Thyroid gland (tissue), 4 donors: Measurements from ENCODE around the gene OPTN. TPM values are rescaled to one million over a fixed set of nuclear protein-coding genes. Genes with fewer than 3 reads are reported as not detected.

Source experiments
- DNase-seq, 2 donors: peaks; one replicate each; pipeline ENCODE4 v3.0.0-alpha.2; 2019
- H3K27ac ChIP-seq, 3 donors: fragments of 200-600 bp; sonication (generic); 1 replicate in 2 of 3; 2 replicates in 1 of 3; pipeline ENCODE4 v1.5.1; 2016 to 2019; ENCODE audit warnings: mild to moderate bottlenecking in 1 of 3, moderate library complexity in 1 of 3
- H3K27me3 ChIP-seq: fragments of 200-600 bp; sonication (generic); one replicate; pipeline ENCODE4 v1.5.1; 2019
- H3K36me3 ChIP-seq, 2 donors: fragments of 200-600 bp; sonication (generic); one replicate each; pipeline ENCODE4 v1.5.1; 2016 to 2019
- H3K4me1 ChIP-seq, 2 donors: fragments of 200-600 bp; sonication (generic); one replicate each; pipeline ENCODE4 v1.5.1; 2017 to 2019
- H3K4me3 ChIP-seq, 3 donors: fragments of 200-600 bp; sonication (generic); replicated peaks in 1 of 3; 1 replicate in 2 of 3; 2 replicates in 1 of 3; pipeline ENCODE4 v1.5.1; 2016; ENCODE audit warnings: mild to moderate bottlenecking in 1 of 3
- H3K9me3 ChIP-seq: fragments of 200-600 bp; sonication (generic); one replicate; pipeline ENCODE4 v1.5.1; 2017
- POLR2A ChIP-seq, 2 donors: fragments of 450-650 bp; IDR thresholded peaks; one replicate each; pipeline ENCODE4 v1.6.1; 2017; ENCODE audit warnings: antibody characterized with exemption in 2 of 2, mild to moderate bottlenecking in 2 of 2, moderate library complexity in 1 of 2
- WGBS, 2 donors: methylation state at CpG; one replicate each; pipeline ENCODE4 v1.1.5; 2017; 5-methylcytosine and 5-hydroxymethylcytosine counted together
- intact Hi-C: fragments of 100-400 bp; cut with DNase I; formaldehyde crosslinking; loops from one replicate; pipeline ENCODE4 v1.15.1; 2023
- total RNA-seq, 4 donors: library from RNA; depleted of rRNA; stranded (reverse); fragments of >200 nt; gene quantifications; one replicate each; pipeline ENCODE4 v1.2.3, GENCODE V29; 2016
- TF ChIP-seq, protein P1 (sequence below), 6 experiments: fragments of 200-600 bp in 3 of 6; fragments of 450-650 bp in 3 of 6; sonication (generic) in 3 of 6; IDR thresholded peaks; one replicate each; pipeline ENCODE4 v1.5.1; 2016 to 2019; ENCODE audit warnings: antibody characterized with exemption in 6 of 6, mild to moderate bottlenecking in 2 of 6, inconsistent platforms in 1 of 6, moderate library complexity in 1 of 6

OPTN gene
- total RNA-seq, 4 donors from 2014 or later: 19.9 to 39.5 (median 26.8) TPM

DNA sequence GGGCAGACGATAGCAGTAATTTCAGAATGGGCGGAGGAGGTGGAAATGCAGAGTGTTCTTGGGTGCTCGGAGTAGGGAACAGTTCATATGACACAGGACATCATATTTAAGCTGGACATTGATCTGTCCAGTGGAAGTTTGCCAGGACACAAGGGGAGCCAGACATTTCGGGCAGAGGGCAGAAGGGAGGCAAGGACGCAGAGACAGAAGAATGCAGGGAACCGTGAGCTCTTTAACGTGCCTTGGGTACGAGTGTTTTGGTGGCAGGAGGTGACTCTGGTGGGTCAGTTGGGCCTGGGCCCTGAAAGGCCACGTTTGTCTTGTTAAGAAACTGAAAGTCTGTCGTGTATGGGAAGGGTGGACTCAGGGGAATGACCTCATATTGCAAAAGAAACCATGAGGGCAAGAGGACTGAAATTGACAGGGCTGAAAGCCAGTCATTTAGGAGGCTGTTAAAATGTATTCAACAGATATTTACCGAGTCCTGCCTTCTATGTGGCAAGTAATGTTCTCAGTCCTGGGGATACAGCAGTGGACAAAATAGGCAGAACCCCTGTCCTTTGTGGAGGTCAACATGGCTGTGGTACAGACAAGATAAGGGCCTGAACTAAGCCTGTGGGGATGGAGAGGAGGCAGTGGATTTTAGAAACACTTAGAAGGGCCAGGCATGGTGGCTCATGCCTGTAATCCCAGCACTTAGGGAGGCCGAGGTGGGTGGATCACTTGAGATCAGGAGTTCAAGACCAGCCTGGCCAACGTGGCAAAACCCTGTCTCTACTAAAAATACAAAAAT, 2.2 kb downstream of the OPTN start:
- Histone ChIP-seq H3K27ac (peak overlapping the region; percentile 37 to 51 (median 46)), H3K36me3 (no peaks in the 10 kb centered on the region), H3K4me1 (peaks cover 0 to 3% of the 10 kb centered on the region in 2 donors), H3K9me3 (no peaks in the 10 kb centered on the region), H3K27me3 (no peaks in the 10 kb centered on the region), H3K4me3 (no peak overlapping the region)
- 76 to 79% methylated on average over 13 of the region's 13 CpGs for WGBS, 2 donors
- no peak for DNase-seq
- intact Hi-C loops: no loop called here
- TF ChIP-seq, protein P1, sequence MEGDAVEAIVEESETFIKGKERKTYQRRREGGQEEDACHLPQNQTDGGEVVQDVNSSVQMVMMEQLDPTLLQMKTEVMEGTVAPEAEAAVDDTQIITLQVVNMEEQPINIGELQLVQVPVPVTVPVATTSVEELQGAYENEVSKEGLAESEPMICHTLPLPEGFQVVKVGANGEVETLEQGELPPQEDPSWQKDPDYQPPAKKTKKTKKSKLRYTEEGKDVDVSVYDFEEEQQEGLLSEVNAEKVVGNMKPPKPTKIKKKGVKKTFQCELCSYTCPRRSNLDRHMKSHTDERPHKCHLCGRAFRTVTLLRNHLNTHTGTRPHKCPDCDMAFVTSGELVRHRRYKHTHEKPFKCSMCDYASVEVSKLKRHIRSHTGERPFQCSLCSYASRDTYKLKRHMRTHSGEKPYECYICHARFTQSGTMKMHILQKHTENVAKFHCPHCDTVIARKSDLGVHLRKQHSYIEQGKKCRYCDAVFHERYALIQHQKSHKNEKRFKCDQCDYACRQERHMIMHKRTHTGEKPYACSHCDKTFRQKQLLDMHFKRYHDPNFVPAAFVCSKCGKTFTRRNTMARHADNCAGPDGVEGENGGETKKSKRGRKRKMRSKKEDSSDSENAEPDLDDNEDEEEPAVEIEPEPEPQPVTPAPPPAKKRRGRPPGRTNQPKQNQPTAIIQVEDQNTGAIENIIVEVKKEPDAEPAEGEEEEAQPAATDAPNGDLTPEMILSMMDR (IDR thresholded peaks at IDR 0.05): no peak
- no peak for TF ChIP-seq POLR2A (IDR thresholded peaks at IDR 0.05)

DNA sequence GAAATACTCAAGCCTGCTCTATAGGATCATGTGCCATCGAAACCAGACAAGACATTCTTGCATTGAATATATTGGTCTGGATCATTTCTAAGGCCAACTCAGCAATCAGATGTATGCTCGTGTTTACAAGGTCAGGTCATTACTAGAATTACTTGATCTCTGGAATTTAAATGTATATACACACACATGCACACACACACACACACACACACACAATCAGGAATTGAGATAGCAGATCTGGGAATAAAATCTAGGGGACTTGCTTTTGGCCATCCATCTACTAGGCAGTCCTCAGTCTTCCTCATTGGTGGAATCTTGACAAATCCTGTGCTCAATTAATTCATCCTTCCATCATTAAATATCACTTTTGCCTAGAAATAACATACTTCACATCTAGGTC, 3.6 kb downstream of the OPTN start:
- TF ChIP-seq POLR2A (IDR thresholded peaks at IDR 0.05): no peak
- TF ChIP-seq, protein P1 (IDR thresholded peaks at IDR 0.05): no peak

DNA sequence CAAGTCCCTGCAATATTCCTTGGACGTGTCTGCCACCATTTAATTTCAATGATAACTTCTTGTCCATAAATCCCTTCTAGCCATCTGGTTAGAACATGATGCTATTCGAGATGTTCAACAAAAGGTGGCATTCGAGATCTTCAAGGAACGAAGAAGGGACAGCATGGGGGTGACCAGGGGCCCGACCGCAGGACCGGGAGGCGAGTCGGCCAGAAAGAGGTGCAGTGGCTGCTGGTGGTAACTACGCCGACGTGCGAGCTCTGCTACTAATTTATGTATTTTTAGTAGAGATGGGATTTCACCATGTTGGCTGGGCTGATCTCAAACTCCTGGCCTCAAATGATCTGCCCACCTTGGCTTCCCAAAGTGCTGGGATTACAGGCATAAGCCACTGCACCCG, 4.7 kb downstream of the OPTN start:
- Histone ChIP-seq H3K4me3 (no peak overlapping the region), H3K4me1 (no peaks in the 10 kb centered on the region), H3K9me3 (no peaks in the 10 kb centered on the region), H3K36me3 (peaks cover 3 to 8% of the 10 kb centered on the region in 2 donors), H3K27me3 (no peaks in the 10 kb centered on the region), H3K27ac (no peak overlapping the region)
- TF ChIP-seq, protein P1 (IDR thresholded peaks at IDR 0.05): no peak
- no peak for TF ChIP-seq POLR2A (IDR thresholded peaks at IDR 0.05)
- no peak for DNase-seq
- WGBS, 2 donors: 98% methylated on average over 14 of the region's 14 CpGs
- intact Hi-C loops: no loop called here

More for the DNA sequence above, 3.6 kb downstream of the OPTN start:
- WGBS, 2 donors: 98% methylated on average over 2 of the region's 2 CpGs
- Histone ChIP-seq H3K27me3 (no peaks in the 10 kb centered on the region), H3K9me3 (no peaks in the 10 kb centered on the region), H3K4me3 (no peak overlapping the region), H3K36me3 (no peaks in the 10 kb centered on the region), H3K27ac (no peak overlapping the region), H3K4me1 (peaks cover 0 to 3% of the 10 kb centered on the region in 2 donors)
- no peak for DNase-seq
- intact Hi-C loops: no loop called here

DNA sequence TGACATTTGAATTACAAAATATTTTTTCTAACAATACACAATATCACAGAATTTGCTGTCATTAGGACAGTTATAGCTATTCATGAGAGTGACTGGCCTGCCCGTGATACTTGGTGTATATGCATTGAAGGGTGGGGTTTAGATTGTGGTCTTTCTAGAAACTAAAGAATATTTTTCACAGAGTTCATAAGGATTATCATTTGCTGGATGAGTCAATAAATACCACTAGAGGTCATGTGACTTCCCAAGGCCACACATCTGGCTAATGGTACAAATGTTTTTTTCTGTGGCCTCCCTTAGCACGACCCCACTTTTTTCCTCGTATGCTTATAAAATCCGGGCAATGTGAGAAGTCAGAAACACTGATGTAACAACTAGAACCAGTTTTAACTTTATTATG, 5.2 kb downstream of the OPTN start:
- H3K36me3 ChIP-seq: peaks cover 3 to 8% of the 10 kb centered on the region in 2 donors
- no peaks in the 10 kb centered on the region for H3K27me3 ChIP-seq
- H3K4me3 ChIP-seq: no peak overlapping the region
- no peaks in the 10 kb centered on the region for H3K9me3 ChIP-seq
- intact Hi-C loops: no loop called here
- TF ChIP-seq, protein P1 (IDR thresholded peaks at IDR 0.05): no peak
- no peak for TF ChIP-seq POLR2A (IDR thresholded peaks at IDR 0.05)
- WGBS, 2 donors: 84 to 88% methylated on average over 4 of the region's 4 CpGs
- no peaks in the 10 kb centered on the region for H3K4me1 ChIP-seq
- H3K27ac ChIP-seq: no peak overlapping the region
- DNase-seq: no peak

DNA sequence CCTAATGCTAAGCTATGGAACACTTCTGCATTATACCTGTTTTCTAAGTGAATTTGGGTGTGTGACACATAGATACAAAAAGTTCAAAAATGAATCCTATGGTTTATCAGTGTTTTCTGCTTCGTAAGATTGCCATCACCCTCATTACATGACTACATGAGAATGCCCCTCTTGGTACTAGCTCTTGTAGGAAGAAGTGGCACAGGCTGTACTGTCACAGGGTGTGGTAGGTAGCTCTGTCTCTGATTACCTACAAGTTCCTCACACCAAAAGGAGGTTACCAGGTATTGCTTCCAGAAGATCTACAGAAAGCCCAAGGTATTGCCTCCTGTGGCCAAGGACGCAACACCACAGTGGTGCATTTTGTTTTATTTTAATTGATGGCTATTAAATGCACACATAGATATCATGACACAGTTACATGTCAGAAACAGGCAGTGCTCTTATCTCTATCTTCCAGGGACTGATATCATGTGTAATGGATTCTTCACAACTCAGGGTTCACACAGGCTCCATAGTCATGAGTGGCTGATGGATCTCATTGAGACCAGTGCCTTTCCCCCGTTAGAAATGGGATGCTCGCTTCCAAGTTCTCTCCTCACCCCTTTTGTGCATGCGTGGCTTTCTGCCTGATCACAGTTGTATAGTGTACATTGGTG, 6.6 kb downstream of the OPTN start:
- 93 to 100% methylated on average over 5 of the region's 5 CpGs for WGBS, 2 donors
- H3K27ac ChIP-seq: no peak overlapping the region
- H3K36me3 ChIP-seq: peaks cover 3 to 8% of the 10 kb centered on the region in 2 donors
- H3K27me3 ChIP-seq: no peaks in the 10 kb centered on the region
- H3K4me1 ChIP-seq: no peaks in the 10 kb centered on the region
- no peak for TF ChIP-seq POLR2A (IDR thresholded peaks at IDR 0.05)
- TF ChIP-seq, protein P1 (IDR thresholded peaks at IDR 0.05): no peak
- intact Hi-C loops: no loop called here
- no peaks in the 10 kb centered on the region for H3K9me3 ChIP-seq
- DNase-seq: no peak
- no peak overlapping the region for H3K4me3 ChIP-seq
